ENCODE data around the gene VSX1.

DNA sequence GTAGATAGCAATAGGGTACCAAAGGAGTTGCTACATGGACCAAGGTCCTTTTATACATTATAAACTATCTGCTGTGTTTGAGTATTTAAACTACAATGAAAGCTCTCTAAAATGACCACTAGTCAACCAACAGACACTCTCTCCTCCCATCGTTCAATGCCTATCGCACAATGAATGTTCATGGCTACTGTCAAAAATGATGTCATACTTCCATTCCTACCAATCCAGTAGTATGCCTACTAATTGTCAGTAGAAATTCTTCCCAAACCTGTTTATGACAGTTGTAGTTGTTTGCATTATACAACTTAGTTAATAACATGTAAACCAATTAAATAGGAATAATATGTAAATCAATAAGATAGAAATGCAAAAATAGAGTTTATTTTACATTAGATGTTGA is 39.0 kb upstream of the VSX1 start:
- TF ChIP-seq, protein P1, sequence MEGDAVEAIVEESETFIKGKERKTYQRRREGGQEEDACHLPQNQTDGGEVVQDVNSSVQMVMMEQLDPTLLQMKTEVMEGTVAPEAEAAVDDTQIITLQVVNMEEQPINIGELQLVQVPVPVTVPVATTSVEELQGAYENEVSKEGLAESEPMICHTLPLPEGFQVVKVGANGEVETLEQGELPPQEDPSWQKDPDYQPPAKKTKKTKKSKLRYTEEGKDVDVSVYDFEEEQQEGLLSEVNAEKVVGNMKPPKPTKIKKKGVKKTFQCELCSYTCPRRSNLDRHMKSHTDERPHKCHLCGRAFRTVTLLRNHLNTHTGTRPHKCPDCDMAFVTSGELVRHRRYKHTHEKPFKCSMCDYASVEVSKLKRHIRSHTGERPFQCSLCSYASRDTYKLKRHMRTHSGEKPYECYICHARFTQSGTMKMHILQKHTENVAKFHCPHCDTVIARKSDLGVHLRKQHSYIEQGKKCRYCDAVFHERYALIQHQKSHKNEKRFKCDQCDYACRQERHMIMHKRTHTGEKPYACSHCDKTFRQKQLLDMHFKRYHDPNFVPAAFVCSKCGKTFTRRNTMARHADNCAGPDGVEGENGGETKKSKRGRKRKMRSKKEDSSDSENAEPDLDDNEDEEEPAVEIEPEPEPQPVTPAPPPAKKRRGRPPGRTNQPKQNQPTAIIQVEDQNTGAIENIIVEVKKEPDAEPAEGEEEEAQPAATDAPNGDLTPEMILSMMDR (conservative IDR thresholded peaks at IDR 0.05; ENCODE audit: low read depth, low read length) = no peak
- TF ChIP-seq BHLHE40 (IDR thresholded peaks at IDR 0.05; ENCODE audit: low read depth, low read length) (no peak), RAD21 (IDR thresholded peaks at IDR 0.05; ENCODE audit: low read length) (no peak), FOS (IDR thresholded peaks at IDR 0.05; ENCODE audit: low read depth, low read length) (no peak), NFE2L2 (IDR thresholded peaks at IDR 0.05; ENCODE audit: low read depth, low read length) (no peak), CHD1 (IDR thresholded peaks at IDR 0.05; ENCODE audit: low read depth, low read length) (no peak)

All from IMR-90 (cell line).